HTR-8/SVneo (cell line): Measurements from ENCODE around the gene PRRT1.
A peak's percentile ranks its signal among the peaks of the same experiment; 100 is the strongest.
"Not testable (repeated sequence)": the region's sequence is repeated elsewhere in the genome, so short reads cannot be mapped to it uniquely, and the experiment has no call there.

ENCODE experiments used
- DNase-seq: peaks from one replicate; pipeline ENCODE4 v3.0.0; 2011; ENCODE audit warnings: low spot score, mixed read lengths; ENCODE audit not compliant: insufficient read length
- FAIRE-seq: peaks from 2 replicates; lab custom pipeline; 2011; peaks lifted over from hg19 to GRCh38; lab: Jason Lieb, UNC

The PRRT1 gene

GRCh38 chr6:32151863-32152768, at the start of gene PRRT1:
TSS of gene PRRT1 (minus strand) at chr6:32151939. CDS start at chr6:32151827, 112 bp downstream.
- no peak for DNase-seq
- no peak for FAIRE-seq

- DNase-seq = no peak
- no peak for FAIRE-seq
Measured at GRCh38 chr6:32200711-32201475, 49.2 kb upstream of the PRRT1 start.

GRCh38 chr6:32198866-32199265, 47.1 kb upstream of the PRRT1 start:
- DNase-seq (no peak), FAIRE-seq (no peak)

- DNase-seq (no peak), FAIRE-seq (no peak)
Measured at GRCh38 chr6:32198345-32198696, 46.6 kb upstream of the PRRT1 start.

- no peak for FAIRE-seq
- DNase-seq = no peak
Measured at GRCh38 chr6:32196682-32197616, 45.2 kb upstream of the PRRT1 start.

- peak; percentile 83 for DNase-seq
- FAIRE-seq = peak; percentile 85
Measured at GRCh38 chr6:32195902-32196681, 44.4 kb upstream of the PRRT1 start.

GRCh38 chr6:32195652-32195901, 43.8 kb upstream of the PRRT1 start:
- DNase-seq (no peak), FAIRE-seq (peak; percentile 97)

GRCh38 chr6:32194825-32195651, 43.3 kb upstream of the PRRT1 start:
- FAIRE-seq (no peak), DNase-seq (peak; percentile 97)

GRCh38 chr6:32194388-32194787, 42.6 kb upstream of the PRRT1 start:
- no peak for DNase-seq
- FAIRE-seq = no peak

GRCh38 chr6:32193096-32193495, 41.4 kb upstream of the PRRT1 start:
- not testable (repeated sequence) for FAIRE-seq, DNase-seq

GRCh38 chr6:32192608-32193039, 40.9 kb upstream of the PRRT1 start, which contains the start of gene GPSM3:
TSS of gene GPSM3 (minus strand) at chr6:32192643. CDS start at chr6:32192513, 130 bp downstream.
- no peak for FAIRE-seq
- no peak for DNase-seq

GRCh38 chr6:32191696-32192607, 40.2 kb upstream of the PRRT1 start:
- no peak for FAIRE-seq
- DNase-seq = no peak

GRCh38 chr6:32190911-32191677, 39.4 kb upstream of the PRRT1 start:
- FAIRE-seq (no peak), DNase-seq (no peak)

- peak; percentile 70 for DNase-seq
- FAIRE-seq = no peak
Measured at GRCh38 chr6:32190054-32190851, 38.5 kb upstream of the PRRT1 start, which contains the start of gene PBX2. TSS of gene PBX2 (minus strand) at chr6:32190202. CDS start at chr6:32189915, 287 bp downstream.

- FAIRE-seq = no peak
- no peak for DNase-seq
Measured at GRCh38 chr6:32189742-32190053, 38.0 kb upstream of the PRRT1 start.

- DNase-seq (no peak), FAIRE-seq (no peak)
Measured at GRCh38 chr6:32189069-32189741, 37.5 kb upstream of the PRRT1 start.
